GM23248 (cell line): ENCODE measurements around the gene FOXK1.
"Not testable (repeated sequence)": the region's sequence is repeated elsewhere in the genome, so short reads cannot be mapped to it uniquely, and the experiment has no call there.

ENCODE experiments used
- EZH2 ChIP-seq: fragments of 200-600 bp; sonication (generic); IDR thresholded peaks from 2 replicates; pipeline ENCODE4 v1.6.1; 2018; ENCODE audit warnings: antibody characterized with exemption, mild to moderate bottlenecking; ENCODE audit not compliant: insufficient read depth, poor library complexity, severe bottlenecking
- EZH2phosphoT487 ChIP-seq: fragments of 200-600 bp; sonication (generic); IDR thresholded peaks from 2 replicates; pipeline ENCODE4 v1.6.1; 2018; ENCODE audit warnings: antibody characterized with exemption, moderate library complexity, mild to moderate bottlenecking, low read depth; ENCODE audit not compliant: insufficient read depth

DNA sequence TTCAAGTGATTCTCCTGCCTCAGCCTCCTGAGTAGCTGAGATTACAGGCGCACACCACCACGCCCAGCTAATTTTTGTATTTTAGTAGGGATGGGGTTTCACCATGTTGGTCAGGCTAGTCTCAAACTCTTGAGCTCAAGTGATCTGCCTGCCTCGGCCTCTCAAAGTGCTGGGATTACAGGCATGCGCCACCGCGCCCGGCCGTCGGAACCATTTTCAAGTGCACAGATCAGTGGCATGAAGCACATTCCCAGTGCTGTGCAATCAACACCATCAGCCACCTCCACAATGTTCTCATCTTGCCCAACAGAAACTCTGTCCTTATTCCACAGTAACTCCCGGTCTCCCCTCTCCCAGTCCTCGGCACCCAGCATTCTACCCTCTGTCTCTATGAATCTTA is 4.6 kb upstream of the FOXK1 start:
- not testable (repeated sequence) for TF ChIP-seq EZH2phosphoT487, EZH2
